ENCODE results near the gene SLC7A6. TPM values are rescaled to one million over a fixed set of nuclear protein-coding genes. Genes with fewer than 3 reads are reported as not detected.
A peak's percentile ranks its signal among the peaks of the same experiment; 100 is the strongest.

The SLC7A6 gene
- total RNA-seq, 6 experiments from 2014 or later, result 46.1 to 56.6 (median 50.8) TPM

GRCh38 chr16:68232335-68232734, 32.0 kb upstream of the SLC7A6 start:
- no peak overlapping the region for H3K27ac Mint-ChIP-seq

GRCh38 chr16:68233085-68233834, 31.1 kb upstream of the SLC7A6 start:
- Mint-ChIP-seq H3K9me3 (no peaks in the 10 kb centered on the region; the same call in 1 of the 2 replicates), H3K36me3 (ENCODE audit: low read depth) (no peaks in the 10 kb centered on the region), H3K27me3 (ENCODE audit: insufficient read depth) (peaks cover 5% of the 10 kb centered on the region), H3K4me3 (no peak overlapping the region), H3K4me1 (ENCODE audit: low read depth) (peaks cover 29% of the 10 kb centered on the region), H3K27ac (no peak overlapping the region)
- no peak for TF ChIP-seq CTCF (IDR thresholded peaks at IDR 0.05)
- no peak for DNase-seq

More at GRCh38 chr16:68232335-68232734, 32.0 kb upstream of the SLC7A6 start:
- TF ChIP-seq CTCF (IDR thresholded peaks at IDR 0.05), result no peak
- no peak for DNase-seq
- Mint-ChIP-seq H3K9me3 (no peaks in the 10 kb centered on the region; the same call in 1 of the 2 replicates), H3K36me3 (ENCODE audit: low read depth) (no peaks in the 10 kb centered on the region), H3K27me3 (ENCODE audit: insufficient read depth) (peaks cover 5% of the 10 kb centered on the region), H3K4me1 (ENCODE audit: low read depth) (peaks cover 29% of the 10 kb centered on the region), H3K4me3 (no peak overlapping the region)

GRCh38 chr16:68233835-68234187, 30.5 kb upstream of the SLC7A6 start:
- Mint-ChIP-seq H3K27ac (no peak overlapping the region), H3K4me3 (no peak overlapping the region), H3K4me1 (ENCODE audit: low read depth) (peaks cover 28% of the 10 kb centered on the region), H3K9me3 (no peaks in the 10 kb centered on the region; the same call in 1 of the 2 replicates), H3K36me3 (ENCODE audit: low read depth) (no peaks in the 10 kb centered on the region), H3K27me3 (ENCODE audit: insufficient read depth) (peaks cover 5% of the 10 kb centered on the region)
- no peak for TF ChIP-seq CTCF (IDR thresholded peaks at IDR 0.05)
- DNase-seq, result no peak

- Mint-ChIP-seq H3K27me3 (ENCODE audit: insufficient read depth) (peaks cover 5% of the 10 kb centered on the region), H3K36me3 (ENCODE audit: low read depth) (no peaks in the 10 kb centered on the region), H3K27ac (no peak overlapping the region), H3K4me3 (no peak overlapping the region), H3K9me3 (no peaks in the 10 kb centered on the region; the same call in 1 of the 2 replicates), H3K4me1 (ENCODE audit: low read depth) (peaks cover 22% of the 10 kb centered on the region)
- DNase-seq, result no peak
- TF ChIP-seq CTCF (IDR thresholded peaks at IDR 0.05), result no peak
Observed at GRCh38 chr16:68234188-68235107, 29.9 kb upstream of the SLC7A6 start.

GRCh38 chr16:68235108-68235886, 29.0 kb upstream of the SLC7A6 start:
- H3K27ac Mint-ChIP-seq, result no peak overlapping the region
- peaks cover 5% of the 10 kb centered on the region for H3K27me3 Mint-ChIP-seq (ENCODE audit: insufficient read depth)
- H3K4me1 Mint-ChIP-seq (ENCODE audit: low read depth), result peaks cover 21% of the 10 kb centered on the region
- no peaks in the 10 kb centered on the region; the same call in 1 of the 2 replicates for H3K9me3 Mint-ChIP-seq
- peak; percentile 19; the same call in 1 of the 2 replicates for TF ChIP-seq CTCF (IDR thresholded peaks at IDR 0.05)
- no peaks in the 10 kb centered on the region for H3K36me3 Mint-ChIP-seq (ENCODE audit: low read depth)
- no peak overlapping the region for H3K4me3 Mint-ChIP-seq
- DNase-seq, result no peak

Measured in HFFc6 (cell line).